GM23248 (cell line): ENCODE data around the gene PACS1.

Source experiments
- EZH2 ChIP-seq: fragments of 200-600 bp; sonication (generic); IDR thresholded peaks from 2 replicates; pipeline ENCODE4 v1.6.1; 2018; ENCODE audit warnings: antibody characterized with exemption, mild to moderate bottlenecking; ENCODE audit not compliant: insufficient read depth, poor library complexity, severe bottlenecking
- EZH2phosphoT487 ChIP-seq: fragments of 200-600 bp; sonication (generic); IDR thresholded peaks from 2 replicates; pipeline ENCODE4 v1.6.1; 2018; ENCODE audit warnings: antibody characterized with exemption, moderate library complexity, mild to moderate bottlenecking, low read depth; ENCODE audit not compliant: insufficient read depth

DNA sequence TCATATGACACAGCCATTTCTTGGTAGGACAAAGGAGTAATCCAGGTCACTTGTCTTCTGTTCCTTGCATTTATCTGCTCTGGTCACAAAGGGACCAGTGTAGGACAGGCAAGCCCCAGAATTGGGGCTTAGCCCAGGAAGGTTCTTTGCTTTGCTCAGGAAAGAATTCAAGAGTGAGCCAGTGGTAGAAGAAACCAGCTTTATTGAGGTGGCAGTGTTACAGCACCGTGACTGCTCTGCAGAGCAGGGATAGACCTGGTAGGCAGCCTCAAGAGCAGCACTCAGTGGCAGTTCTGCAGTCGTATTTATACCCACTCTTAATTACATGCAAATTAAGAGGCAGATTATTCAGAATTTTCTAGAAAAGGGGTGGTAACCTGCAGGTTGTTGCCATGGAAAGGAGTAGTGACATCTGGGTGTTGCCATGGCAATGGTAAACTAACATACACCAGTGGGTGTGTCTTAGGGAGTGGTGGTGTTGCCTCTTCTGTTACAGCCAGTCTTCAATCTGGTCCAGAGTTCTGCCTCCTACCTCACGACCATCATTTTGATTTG lies 113.5 kb downstream of the PACS1 start:
- TF ChIP-seq EZH2 (no peak), EZH2phosphoT487 (no peak)
